BLaER1 treated with 17β-estradiol and CSF1 and Interleukin-3, amounts not matched to agents 10 nM and 100 nM (cell line): ENCODE results near the gene WNT7B.

Experiments
- H3K27ac ChIP-seq, 11 experiments: shearing (Covaris generic); formaldehyde crosslinking; 2 replicates each; pipeline ENCODE4 v1.8.1; 2022
- H3K27me3 ChIP-seq, 11 experiments: shearing (Covaris generic); formaldehyde crosslinking; 2 replicates each; pipeline ENCODE4 v1.8.1; 2022
- H3K36me3 ChIP-seq, 11 experiments: shearing (Covaris generic); formaldehyde crosslinking; 2 replicates each; pipeline ENCODE4 v1.8.1; 2022
- H3K4me1 ChIP-seq, 10 experiments: shearing (Covaris generic); formaldehyde crosslinking; 2 replicates each; pipeline ENCODE4 v1.8.1; 2022
- H3K4me2 ChIP-seq, 11 experiments: shearing (Covaris generic); formaldehyde crosslinking; 2 replicates each; pipeline ENCODE4 v1.8.1; 2022
- H3K4me3 ChIP-seq, 10 experiments: shearing (Covaris generic); formaldehyde crosslinking; 2 replicates each; pipeline ENCODE4 v1.8.1; 2022
- H3K9ac ChIP-seq, 11 experiments: shearing (Covaris generic); formaldehyde crosslinking; 2 replicates each; pipeline ENCODE4 v1.8.1; 2022
- H3K9me3 ChIP-seq, 11 experiments: shearing (Covaris generic); formaldehyde crosslinking; replicated peaks in 1 of 11; 2 replicates each; pipeline ENCODE4 v1.8.1; 2022
- H4K20me1 ChIP-seq, 11 experiments: shearing (Covaris generic); formaldehyde crosslinking; 2 replicates each; pipeline ENCODE4 v1.8.1; 2022
- Cebpa-rat ChIP-seq, 11 experiments: shearing (Covaris generic); IDR thresholded peaks; 2 replicates each; pipeline ENCODE4 v1.8.1; 2022

Gene WNT7B

GRCh38 chr22:45931042-45931441 is 45.9 kb downstream of the WNT7B start:
- peak overlapping the region in 8 of 11 experiments; percentile 35 to 62 (median 42); a peak in 10 of 22 replicates for H3K4me2 ChIP-seq
- H3K27ac ChIP-seq: no peak overlapping the region
- H4K20me1 ChIP-seq: peaks cover 0 to 57% (median 10%) of the 10 kb centered on the region in 11 experiments; a peak in 8 of 22 replicates
- TF ChIP-seq Cebpa-rat (IDR thresholded peaks at IDR 0.05): no peak
- peaks cover 13 to 44% (median 40%) of the 10 kb centered on the region in 11 experiments for H3K27me3 ChIP-seq
- H3K9me3 ChIP-seq: no peaks in the 10 kb centered on the region
- H3K36me3 ChIP-seq: no peaks in the 10 kb centered on the region
- H3K4me3 ChIP-seq: no peak overlapping the region
- no peak overlapping the region for H3K9ac ChIP-seq
- peaks cover 11 to 56% (median 51%) of the 10 kb centered on the region in 10 experiments for H3K4me1 ChIP-seq

- Histone ChIP-seq H3K27ac (no peak overlapping the region), H3K4me3 (no peak overlapping the region), H3K4me2 (peak overlapping the region in 7 of 11 experiments; percentile 21 to 52 (median 37); a peak in 13 of 22 replicates), H3K27me3 (peaks cover 13 to 44% (median 40%) of the 10 kb centered on the region in 11 experiments), H3K36me3 (no peaks in the 10 kb centered on the region), H3K9ac (no peak overlapping the region), H4K20me1 (peaks cover 0 to 49% (median 14%) of the 10 kb centered on the region in 11 experiments; a peak in 9 of 22 replicates), H3K9me3 (no peaks in the 10 kb centered on the region), H3K4me1 (peaks cover 11 to 59% (median 54%) of the 10 kb centered on the region in 10 experiments)
- TF ChIP-seq Cebpa-rat (IDR thresholded peaks at IDR 0.05): no peak
These were observed 46.6 kb downstream of the WNT7B start for GRCh38 chr22:45930324-45930723.

- H3K4me1 ChIP-seq: peaks cover 5 to 52% (median 47%) of the 10 kb centered on the region in 10 experiments
These were observed 47.3 kb downstream of the WNT7B start for GRCh38 chr22:45929649-45930048.

DNA sequence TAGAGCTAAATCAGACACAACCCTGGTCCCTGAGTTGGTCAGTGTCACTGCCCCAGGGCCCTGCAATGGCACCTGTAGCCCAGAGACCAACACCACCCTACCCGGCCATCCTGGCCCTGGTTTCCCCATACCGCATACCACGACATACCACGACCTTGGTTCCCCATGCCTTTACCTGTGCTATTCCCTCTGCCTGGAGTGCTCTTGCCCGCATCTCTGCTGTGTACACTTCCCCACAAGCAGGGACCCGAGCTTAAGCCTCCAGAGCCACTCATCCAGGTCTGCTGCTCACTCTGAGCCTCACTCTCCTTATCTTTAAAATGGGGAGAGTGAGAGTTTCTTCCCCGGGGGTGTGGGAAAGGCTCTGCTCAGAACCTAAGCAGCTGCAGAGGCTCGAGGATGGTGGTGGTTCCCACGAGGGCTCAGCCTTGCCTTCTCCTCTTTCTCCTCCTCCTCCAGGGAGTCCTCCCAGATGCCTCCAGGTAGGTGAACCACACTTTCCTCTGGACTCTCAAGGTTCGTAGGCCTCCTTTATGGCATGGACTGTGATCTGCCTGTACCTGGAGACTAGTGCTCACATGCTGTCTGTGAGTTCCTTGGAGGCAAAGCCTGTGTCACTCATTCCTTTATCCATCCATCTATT is 48.1 kb downstream of the WNT7B start:
- Histone ChIP-seq H3K27me3 (peaks cover 13 to 37% (median 32%) of the 10 kb centered on the region in 11 experiments), H3K36me3 (no peaks in the 10 kb centered on the region), H4K20me1 (peaks cover 0 to 39% (median 3%) of the 10 kb centered on the region in 11 experiments; a peak in 7 of 22 replicates), H3K4me3 (no peak overlapping the region), H3K9me3 (no peaks in the 10 kb centered on the region), H3K9ac (no peak overlapping the region), H3K27ac (no peak overlapping the region), H3K4me2 (no peak overlapping the region), H3K4me1 (peaks cover 4 to 45% (median 41%) of the 10 kb centered on the region in 10 experiments; a peak in 19 of 20 replicates)
- TF ChIP-seq Cebpa-rat (IDR thresholded peaks at IDR 0.05): no peak

More at GRCh38 chr22:45929649-45930048, 47.3 kb downstream of the WNT7B start:
- no peak overlapping the region for H3K4me2 ChIP-seq
- H3K9me3 ChIP-seq: no peaks in the 10 kb centered on the region
- H3K27me3 ChIP-seq: peaks cover 13 to 44% (median 40%) of the 10 kb centered on the region in 11 experiments
- H3K27ac ChIP-seq: no peak overlapping the region
- H3K9ac ChIP-seq: no peak overlapping the region
- H3K36me3 ChIP-seq: no peaks in the 10 kb centered on the region
- no peak overlapping the region for H3K4me3 ChIP-seq
- TF ChIP-seq Cebpa-rat (IDR thresholded peaks at IDR 0.05): no peak
- peaks cover 0 to 43% (median 9%) of the 10 kb centered on the region in 11 experiments; a peak in 9 of 22 replicates for H4K20me1 ChIP-seq

DNA sequence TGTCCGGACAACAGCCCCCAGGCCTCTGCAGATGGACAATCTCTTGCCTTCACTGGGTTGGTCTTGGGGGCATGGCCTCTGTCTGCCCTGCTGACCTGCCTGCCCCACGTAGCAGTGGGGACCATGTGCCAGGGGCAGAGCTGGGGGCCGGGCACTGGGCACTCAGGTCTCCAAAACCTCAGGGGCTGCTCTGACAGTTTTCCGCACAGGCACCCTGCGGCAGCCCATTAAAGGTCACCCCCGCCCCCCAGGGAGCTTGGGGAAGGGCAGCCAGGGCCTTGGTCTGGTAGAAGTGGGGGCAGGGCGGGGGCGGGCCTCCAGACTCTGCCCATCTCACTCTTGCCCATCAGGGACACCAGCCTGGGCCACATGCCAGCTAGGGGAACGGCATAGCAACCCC is 49.9 kb downstream of the WNT7B start:
- Histone ChIP-seq H3K4me1 (peaks cover 3 to 32% (median 28%) of the 10 kb centered on the region in 10 experiments; a peak in 19 of 20 replicates), H3K27me3 (peaks cover 13 to 22% (median 21%) of the 10 kb centered on the region in 11 experiments), H4K20me1 (peaks cover 0 to 38% (median 0%) of the 10 kb centered on the region in 11 experiments; a peak in 6 of 22 replicates), H3K36me3 (no peaks in the 10 kb centered on the region), H3K9me3 (no peaks in the 10 kb centered on the region), H3K27ac (no peak overlapping the region), H3K9ac (no peak overlapping the region), H3K4me3 (no peak overlapping the region), H3K4me2 (no peak overlapping the region)
- no peak for TF ChIP-seq Cebpa-rat (IDR thresholded peaks at IDR 0.05)

DNA sequence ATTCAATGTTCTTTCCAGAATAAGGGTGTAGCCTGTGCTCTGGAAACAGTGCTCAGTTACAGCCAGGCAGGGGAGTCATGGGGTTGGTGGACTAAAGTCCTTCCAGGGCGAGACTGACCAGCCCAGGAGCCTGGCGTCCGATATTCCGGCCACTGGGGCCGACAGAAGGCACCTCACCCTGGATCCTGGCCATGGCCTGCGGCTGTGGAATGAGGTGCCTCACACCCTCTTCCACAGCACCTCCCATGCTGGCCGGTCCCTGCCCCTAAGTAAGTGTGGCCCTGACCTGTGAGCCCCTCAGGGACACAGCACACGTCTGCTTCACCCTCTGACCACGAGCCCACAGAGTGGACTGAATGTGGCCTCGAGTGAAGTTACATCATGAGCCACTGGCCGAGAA is 50.5 kb downstream of the WNT7B start:
- peaks cover 0 to 32% (median 0%) of the 10 kb centered on the region in 11 experiments; a peak in 5 of 22 replicates for H4K20me1 ChIP-seq
- H3K27ac ChIP-seq: no peak overlapping the region
- TF ChIP-seq Cebpa-rat (IDR thresholded peaks at IDR 0.05): no peak

DNA sequence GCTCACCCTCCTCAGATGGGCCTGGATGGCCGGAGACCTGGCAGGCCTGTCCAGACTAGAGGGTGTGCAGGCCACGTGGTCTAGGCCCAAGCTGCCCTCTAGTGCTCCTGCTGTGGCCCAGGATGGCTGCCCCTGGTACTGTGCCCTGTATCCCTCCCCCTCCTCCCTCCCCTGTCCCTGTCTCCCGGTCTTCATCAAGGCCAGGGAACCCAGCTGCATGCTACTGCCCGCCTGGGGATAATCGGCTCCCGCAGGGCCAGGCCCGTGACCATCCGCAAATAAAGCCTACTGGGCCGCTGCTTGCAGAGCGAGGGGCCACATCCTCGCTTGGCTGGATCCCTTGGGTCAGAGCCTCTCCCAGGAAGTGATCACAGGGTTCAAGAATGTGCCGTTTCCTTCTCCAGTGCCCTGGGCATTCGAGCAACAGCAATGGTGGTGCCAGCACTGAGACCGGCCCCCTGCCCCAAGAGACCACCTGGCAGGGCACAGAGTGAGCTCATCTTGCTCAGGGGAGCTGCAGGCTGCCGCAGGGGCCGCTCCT is 51.1 kb downstream of the WNT7B start:
- H3K4me2 ChIP-seq: peak overlapping the region in 8 of 11 experiments; percentile 12 to 52 (median 31); a peak in 13 of 22 replicates
- H4K20me1 ChIP-seq: peaks cover 0 to 29% (median 0%) of the 10 kb centered on the region in 11 experiments; a peak in 5 of 22 replicates
- H3K27me3 ChIP-seq: peaks cover 2 to 10% (median 9%) of the 10 kb centered on the region in 11 experiments
- no peaks in the 10 kb centered on the region for H3K9me3 ChIP-seq
- no peak overlapping the region for H3K9ac ChIP-seq
- peaks cover 0 to 21% (median 17%) of the 10 kb centered on the region in 10 experiments; a peak in 16 of 20 replicates for H3K4me1 ChIP-seq
- no peak overlapping the region for H3K27ac ChIP-seq
- H3K4me3 ChIP-seq: no peak overlapping the region
- no peak for TF ChIP-seq Cebpa-rat (IDR thresholded peaks at IDR 0.05)
- no peaks in the 10 kb centered on the region for H3K36me3 ChIP-seq

More for the DNA sequence above, 50.5 kb downstream of the WNT7B start:
- Histone ChIP-seq H3K27me3 (peaks cover 7 to 16% (median 15%) of the 10 kb centered on the region in 11 experiments), H3K4me3 (no peak overlapping the region), H3K9ac (no peak overlapping the region), H3K4me2 (peak overlapping the region in 8 of 11 experiments; percentile 12 to 52 (median 31); a peak in 10 of 22 replicates), H3K9me3 (no peaks in the 10 kb centered on the region), H3K36me3 (no peaks in the 10 kb centered on the region), H3K4me1 (peaks cover 0 to 26% (median 22%) of the 10 kb centered on the region in 10 experiments; a peak in 16 of 20 replicates)

- TF ChIP-seq Cebpa-rat (IDR thresholded peaks at IDR 0.05): no peak
- H3K27ac ChIP-seq: no peak overlapping the region
- H3K4me3 ChIP-seq: no peak overlapping the region
- peaks cover 10 to 26% (median 22%) of the 10 kb centered on the region in 10 experiments for H3K4me1 ChIP-seq
- no peak overlapping the region for H3K9ac ChIP-seq
- H3K27me3 ChIP-seq: peaks cover 0 to 4% (median 0%) of the 10 kb centered on the region in 11 experiments; a peak in 3 of 22 replicates
- H3K9me3 ChIP-seq: no peaks in the 10 kb centered on the region
- no peaks in the 10 kb centered on the region for H3K36me3 ChIP-seq
- H4K20me1 ChIP-seq: peaks cover 0 to 41% (median 9%) of the 10 kb centered on the region in 11 experiments; a peak in 17 of 22 replicates
- no peak overlapping the region for H3K4me2 ChIP-seq
These were observed 53.1 kb downstream of the WNT7B start for GRCh38 chr22:45923835-45924234.

GRCh38 chr22:45923212-45923611 is 53.8 kb downstream of the WNT7B start:
- no peaks in the 10 kb centered on the region for H3K36me3 ChIP-seq
- no peaks in the 10 kb centered on the region for H3K9me3 ChIP-seq
- H3K9ac ChIP-seq: no peak overlapping the region
- no peak for TF ChIP-seq Cebpa-rat (IDR thresholded peaks at IDR 0.05)
- no peak overlapping the region for H3K27ac ChIP-seq
- H3K4me2 ChIP-seq: no peak overlapping the region
- peaks cover 0 to 6% (median 0%) of the 10 kb centered on the region in 11 experiments; a peak in 3 of 22 replicates for H3K27me3 ChIP-seq
- no peak overlapping the region for H3K4me3 ChIP-seq
- peaks cover 0 to 39% (median 15%) of the 10 kb centered on the region in 11 experiments; a peak in 17 of 22 replicates for H4K20me1 ChIP-seq
- H3K4me1 ChIP-seq: peaks cover 16 to 33% (median 28%) of the 10 kb centered on the region in 10 experiments
